LNCAP (cell line): ENCODE results near the gene COMMD3.

Source experiments
- CTCF ChIP-seq: fragments of 450-650 bp; IDR thresholded peaks from 2 replicates; pipeline ENCODE4 v1.5.1; 2017; ENCODE audit warnings: mild to moderate bottlenecking

COMMD3 gene

DNA sequence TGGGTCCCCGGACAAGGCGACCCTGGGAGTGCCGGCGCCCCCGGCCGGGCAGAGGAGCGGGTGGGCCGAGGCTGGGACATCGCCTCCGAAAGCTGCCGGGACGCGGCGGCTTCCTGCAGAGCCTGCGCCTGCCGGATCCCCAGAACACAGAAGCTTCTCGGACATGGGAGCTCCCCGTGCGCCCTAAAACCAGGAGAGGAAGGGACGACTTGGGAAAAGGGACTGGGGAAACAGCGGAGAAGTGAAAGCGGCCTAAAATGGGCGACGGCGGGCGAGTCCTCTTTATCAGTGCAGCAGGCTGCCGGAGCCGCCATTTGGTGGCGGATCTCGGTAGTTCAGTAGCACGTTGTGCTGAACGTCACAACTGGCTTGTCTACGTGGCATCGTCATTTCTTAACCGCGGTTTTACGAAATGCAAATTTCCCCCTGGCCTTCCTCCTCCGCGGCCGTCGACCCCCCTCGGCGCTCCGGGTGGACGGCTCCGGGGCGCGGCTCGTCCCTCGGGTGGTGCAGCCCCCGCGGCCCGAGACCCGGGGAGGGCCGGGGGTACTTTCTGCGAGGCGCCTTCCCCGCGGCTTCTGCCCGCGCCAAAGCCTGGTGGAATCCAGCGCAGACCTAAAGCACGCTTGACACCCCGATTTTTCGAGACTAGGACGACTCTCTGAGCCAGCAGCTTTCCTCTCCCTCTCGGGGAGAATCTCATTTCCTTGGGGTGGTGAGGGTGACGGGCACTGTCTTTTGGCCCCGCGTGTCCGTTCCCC is 19.2 kb downstream of the COMMD3 start:
- TF ChIP-seq CTCF: no peak

DNA sequence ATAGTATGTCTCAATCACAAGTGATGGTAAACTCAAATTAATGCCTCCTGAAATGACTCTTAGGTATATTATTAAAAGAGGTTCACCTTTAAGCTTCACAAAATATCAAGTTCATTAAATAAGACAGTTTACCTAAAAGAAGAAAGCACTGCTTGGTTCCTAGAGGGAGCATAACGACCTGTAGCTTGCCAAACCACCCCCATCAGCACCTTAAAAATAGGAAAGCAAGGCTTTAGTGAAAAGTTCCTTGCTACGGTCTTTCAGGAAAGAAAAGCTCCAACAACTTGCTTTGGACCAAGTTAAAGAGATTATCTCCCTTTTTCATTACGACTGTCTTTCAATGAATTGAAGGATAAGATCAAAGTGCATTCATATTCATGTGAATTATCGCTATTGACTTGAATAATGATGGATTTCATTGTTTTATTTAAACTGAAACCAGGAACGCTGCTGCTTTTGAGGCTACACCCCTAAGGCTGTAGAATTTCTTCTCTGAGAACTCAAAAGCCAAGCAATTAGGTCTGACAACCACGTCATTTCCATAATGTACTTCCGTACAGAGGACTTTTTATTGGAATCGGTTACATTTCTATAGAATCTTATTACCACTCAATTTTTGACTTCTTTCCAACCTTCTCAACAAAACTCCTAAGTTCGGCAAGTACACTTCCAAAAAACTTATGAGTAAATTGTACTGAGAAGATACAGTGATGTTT is 22.2 kb downstream of the COMMD3 start:
- TF ChIP-seq CTCF: no peak

DNA sequence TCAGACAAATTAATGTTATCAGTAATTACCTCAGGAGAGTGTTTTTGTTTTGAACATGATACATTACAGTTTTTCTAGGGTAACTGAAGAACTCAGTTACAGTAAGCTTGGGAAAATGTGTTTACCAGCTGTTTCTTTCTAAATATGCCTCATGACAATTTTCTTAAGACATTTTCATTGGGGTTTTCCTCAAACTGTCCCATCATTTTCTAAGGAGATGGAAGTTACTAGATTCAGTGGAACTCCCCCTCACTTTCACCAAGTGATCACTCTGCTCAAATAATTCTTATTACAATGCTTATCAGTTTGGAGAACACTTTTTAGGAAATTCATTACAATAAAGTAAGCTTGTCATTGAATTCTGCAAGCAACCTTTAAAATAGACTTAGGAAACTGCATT is 22.7 kb downstream of the COMMD3 start:
- TF ChIP-seq CTCF: no peak

- no peak for TF ChIP-seq CTCF
Measured at GRCh38 chr10:22339761-22340328, 23.7 kb downstream of the COMMD3 start.

- TF ChIP-seq CTCF: no peak
Measured at GRCh38 chr10:22340329-22341189, 24.4 kb downstream of the COMMD3 start.

DNA sequence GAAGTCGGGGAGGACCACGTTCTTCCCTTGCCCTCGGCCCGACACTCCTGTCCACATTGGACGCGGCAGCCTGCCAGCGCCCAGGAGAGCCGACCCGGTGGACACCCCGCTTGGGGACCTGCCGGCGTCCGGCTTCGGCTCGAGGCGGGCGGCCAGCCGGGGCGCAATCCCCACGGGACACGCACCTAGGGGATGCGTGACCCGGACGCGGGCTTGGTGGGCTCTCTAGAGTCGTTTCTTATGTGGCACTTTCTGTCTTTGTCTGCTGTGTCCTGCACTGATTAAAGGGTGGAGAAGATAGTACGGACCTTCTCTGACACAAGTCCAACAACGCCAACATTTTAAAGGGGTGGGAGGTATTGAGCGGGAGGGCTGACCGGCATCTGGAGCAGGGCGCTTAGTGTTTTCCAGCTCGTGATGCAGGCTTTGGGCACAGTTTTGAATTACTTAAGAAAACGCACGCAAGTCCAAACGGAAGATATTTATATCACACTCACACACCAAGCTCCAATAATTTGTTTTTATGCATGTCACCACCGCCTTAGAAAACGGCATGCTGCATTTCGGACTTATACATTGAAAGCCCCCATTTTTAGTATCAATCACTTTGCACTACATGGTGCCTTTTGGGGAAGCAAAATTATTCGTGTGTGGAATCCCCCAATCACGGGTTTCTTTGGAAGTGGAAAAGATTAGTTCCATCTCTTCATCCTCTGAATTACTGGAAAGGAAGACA is 25.2 kb downstream of the COMMD3 start:
- TF ChIP-seq CTCF: no peak

- TF ChIP-seq CTCF: no peak
Measured at GRCh38 chr10:22341926-22342196, 25.7 kb downstream of the COMMD3 start.
